WTC11 (cell line): ENCODE measurements around the gene MYCBP2. TPM values are rescaled to one million over a fixed set of nuclear protein-coding genes. Genes with fewer than 3 reads are reported as not detected.

Experiments used
- ATAC-seq: fragments of 200-7000 bp; cut with Tn5 transposase; 2 replicates; pipeline ENCODE4 v1.10.0; 2021; ENCODE audit warnings: mild to moderate bottlenecking, moderate library complexity
- CTCF ChIA-PET: fragments of 300-600 bp; sonication (Branson Sonifier 250); formaldehyde crosslinking; loops from one replicate; lab custom pipeline; 2021; ENCODE audit warnings: antibody characterized with exemption; lab: Charles Lee
- POLR2A ChIA-PET: fragments of 350-600 bp; sonication (Branson Sonifier 250); formaldehyde crosslinking; loops from one replicate; lab custom pipeline; 2021; ENCODE audit warnings: antibody characterized with exemption; lab: Charles Lee
- DNase-seq: peaks from one replicate; pipeline ENCODE4 v3.0.0; 2021; ENCODE audit warnings: low spot score
- H3K27ac Mint-ChIP-seq: 2 replicates; pipeline ENCODE4 v1.8.0; 2021; ENCODE audit warnings: mixed read lengths
- H3K27me3 Mint-ChIP-seq: 2 replicates; pipeline ENCODE4 v1.8.0; 2021; ENCODE audit warnings: low read depth, mild to moderate bottlenecking, moderate library complexity, mixed read lengths
- H3K36me3 Mint-ChIP-seq: 2 replicates; pipeline ENCODE4 v1.8.0; 2021; ENCODE audit warnings: mixed read lengths
- H3K4me1 Mint-ChIP-seq: 2 replicates; pipeline ENCODE4 v1.8.0; 2022; ENCODE audit warnings: mixed read lengths
- H3K4me3 Mint-ChIP-seq: 2 replicates; pipeline ENCODE4 v1.8.0; 2021; ENCODE audit warnings: mild to moderate bottlenecking, moderate library complexity, mixed read lengths
- H3K9me3 Mint-ChIP-seq: 2 replicates; pipeline ENCODE4 v1.8.0; 2021; ENCODE audit warnings: mixed read lengths
- CBFB ChIP-seq: sonication (generic); formaldehyde crosslinking; IDR thresholded peaks from 2 replicates; pipeline ENCODE4 v1.8.1; 2022; ENCODE audit warnings: mild to moderate bottlenecking, low read depth, missing genetic modification reagents
- ELF4 ChIP-seq: sonication (generic); formaldehyde crosslinking; IDR thresholded peaks from 2 replicates; pipeline ENCODE4 v1.8.1; 2022; ENCODE audit warnings: low read depth, mild to moderate bottlenecking, moderate library complexity, missing genetic modification reagents
- FOXJ3 ChIP-seq: sonication (generic); formaldehyde crosslinking; IDR thresholded peaks from 2 replicates; pipeline ENCODE4 v1.9.0; 2021; ENCODE audit warnings: missing genetic modification reagents, mild to moderate bottlenecking, borderline replicate concordance
- FOXK1 ChIP-seq: sonication (generic); formaldehyde crosslinking; IDR thresholded peaks from 2 replicates; pipeline ENCODE4 v1.8.0; 2022; ENCODE audit warnings: mild to moderate bottlenecking, moderate library complexity, missing genetic modification reagents
- NFATC4 ChIP-seq: fragments of 250-450 bp; sonication (Bioruptor Pico); IDR thresholded peaks from 2 replicates; pipeline ENCODE4 v1.9.0; 2021; ENCODE audit warnings: mild to moderate bottlenecking
- NR2C2 ChIP-seq: sonication (generic); formaldehyde crosslinking; IDR thresholded peaks from 2 replicates; pipeline ENCODE4 v1.8.0; 2022; ENCODE audit warnings: mild to moderate bottlenecking, missing genetic modification reagents
- RELA ChIP-seq: sonication (generic); formaldehyde crosslinking; IDR thresholded peaks from 2 replicates; pipeline ENCODE4 v1.8.1; 2022; ENCODE audit warnings: missing genetic modification reagents, mild to moderate bottlenecking, borderline replicate concordance
- SMAD4 ChIP-seq: sonication (generic); formaldehyde crosslinking; IDR thresholded peaks from 2 replicates; pipeline ENCODE4 v1.8.0; 2022; ENCODE audit warnings: mild to moderate bottlenecking, missing genetic modification reagents
- SP1 ChIP-seq: sonication (generic); formaldehyde crosslinking; conservative IDR thresholded peaks from 2 replicates; pipeline ENCODE4 v1.8.1; 2022; ENCODE audit warnings: missing genetic modification reagents
- TEAD4 ChIP-seq: sonication (generic); formaldehyde crosslinking; IDR thresholded peaks from 2 replicates; pipeline ENCODE4 v1.8.0; 2022; ENCODE audit warnings: mild to moderate bottlenecking, missing genetic modification reagents
- TP53 ChIP-seq: sonication (generic); formaldehyde crosslinking; IDR thresholded peaks from 2 replicates; pipeline ENCODE4 v1.8.1; 2023; ENCODE audit warnings: mild to moderate bottlenecking, missing genetic modification reagents
- ZNF219 ChIP-seq: sonication (generic); formaldehyde crosslinking; IDR thresholded peaks from 2 replicates; pipeline ENCODE4 v1.8.0; 2023; ENCODE audit warnings: missing genetic modification reagents, mild to moderate bottlenecking, borderline replicate concordance
- ZNF317 ChIP-seq: sonication (generic); formaldehyde crosslinking; IDR thresholded peaks from 2 replicates; pipeline ENCODE4 v1.8.1; 2023; ENCODE audit warnings: low read depth, mild to moderate bottlenecking, moderate library complexity, missing genetic modification reagents, borderline replicate concordance
- ZNF416 ChIP-seq: fragments of 250-450 bp; sonication (Bioruptor Pico); IDR thresholded peaks from 2 replicates; pipeline ENCODE4 v1.9.0; 2021; ENCODE audit warnings: mild to moderate bottlenecking, inconsistent platforms
- ZNF423 ChIP-seq: fragments of 250-450 bp; sonication (Bioruptor Pico); IDR thresholded peaks from 2 replicates; pipeline ENCODE4 v2.1.2; 2022; ENCODE audit warnings: mild to moderate bottlenecking, moderate library complexity
- total RNA-seq: library from RNA; stranded (reverse); gene quantifications from 3 replicates; pipeline ENCODE4 v1.2.3, GENCODE V29; 2021
- TF ChIP-seq, protein P1 (sequence below): sonication (generic); formaldehyde crosslinking; IDR thresholded peaks from 2 replicates; pipeline ENCODE4 v1.8.1; 2023; ENCODE audit warnings: mild to moderate bottlenecking, missing genetic modification reagents, borderline replicate concordance
- TF ChIP-seq, protein P2 (sequence below): sonication (generic); formaldehyde crosslinking; conservative IDR thresholded peaks from 2 replicates; pipeline ENCODE4 v1.8.1; 2022; ENCODE audit warnings: mild to moderate bottlenecking, missing genetic modification reagents
- TF ChIP-seq, protein P3 (sequence below): sonication (generic); formaldehyde crosslinking; IDR thresholded peaks from 2 replicates; pipeline ENCODE4 v1.8.1; 2023; ENCODE audit warnings: mild to moderate bottlenecking, missing genetic modification reagents, moderate library complexity
- TF ChIP-seq, protein P4 (sequence below): sonication (generic); formaldehyde crosslinking; conservative IDR thresholded peaks from 2 replicates; pipeline ENCODE4 v1.8.1; 2023; ENCODE audit warnings: mild to moderate bottlenecking, low read depth, missing genetic modification reagents, moderate library complexity
- TF ChIP-seq, protein P5 (sequence below): sonication (generic); formaldehyde crosslinking; IDR thresholded peaks from 2 replicates; pipeline ENCODE4 v1.8.0; 2023; ENCODE audit warnings: missing genetic modification reagents, mild to moderate bottlenecking, borderline replicate concordance
- TF ChIP-seq, protein P6 (sequence below): fragments of 200-600 bp; IDR thresholded peaks from 2 replicates; pipeline ENCODE4 v1.8.0; 2022; ENCODE audit warnings: antibody characterized with exemption

Gene MYCBP2
- total RNA-seq, 1 experiment from 2014 or later: 54.3 TPM

DNA sequence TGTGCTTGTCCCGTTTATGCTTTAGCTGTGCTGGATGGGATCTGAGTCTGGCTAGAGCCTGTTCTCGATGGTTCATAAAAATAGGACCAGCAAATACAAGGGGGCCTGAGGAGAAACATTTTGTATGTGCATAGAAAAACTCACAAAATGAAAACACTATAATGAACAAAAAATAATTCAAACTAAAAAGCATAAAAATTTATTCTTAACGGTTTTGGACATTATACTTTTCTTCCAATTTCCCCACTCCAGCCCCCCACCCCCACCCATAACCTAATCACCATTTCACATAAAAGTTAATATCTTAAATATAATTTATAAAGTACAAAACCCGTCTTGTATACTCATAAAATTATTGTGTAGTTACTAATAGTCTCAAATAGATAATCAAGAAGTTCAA, 93.7 kb downstream of the MYCBP2 start (continued):
- TF ChIP-seq, protein P1, sequence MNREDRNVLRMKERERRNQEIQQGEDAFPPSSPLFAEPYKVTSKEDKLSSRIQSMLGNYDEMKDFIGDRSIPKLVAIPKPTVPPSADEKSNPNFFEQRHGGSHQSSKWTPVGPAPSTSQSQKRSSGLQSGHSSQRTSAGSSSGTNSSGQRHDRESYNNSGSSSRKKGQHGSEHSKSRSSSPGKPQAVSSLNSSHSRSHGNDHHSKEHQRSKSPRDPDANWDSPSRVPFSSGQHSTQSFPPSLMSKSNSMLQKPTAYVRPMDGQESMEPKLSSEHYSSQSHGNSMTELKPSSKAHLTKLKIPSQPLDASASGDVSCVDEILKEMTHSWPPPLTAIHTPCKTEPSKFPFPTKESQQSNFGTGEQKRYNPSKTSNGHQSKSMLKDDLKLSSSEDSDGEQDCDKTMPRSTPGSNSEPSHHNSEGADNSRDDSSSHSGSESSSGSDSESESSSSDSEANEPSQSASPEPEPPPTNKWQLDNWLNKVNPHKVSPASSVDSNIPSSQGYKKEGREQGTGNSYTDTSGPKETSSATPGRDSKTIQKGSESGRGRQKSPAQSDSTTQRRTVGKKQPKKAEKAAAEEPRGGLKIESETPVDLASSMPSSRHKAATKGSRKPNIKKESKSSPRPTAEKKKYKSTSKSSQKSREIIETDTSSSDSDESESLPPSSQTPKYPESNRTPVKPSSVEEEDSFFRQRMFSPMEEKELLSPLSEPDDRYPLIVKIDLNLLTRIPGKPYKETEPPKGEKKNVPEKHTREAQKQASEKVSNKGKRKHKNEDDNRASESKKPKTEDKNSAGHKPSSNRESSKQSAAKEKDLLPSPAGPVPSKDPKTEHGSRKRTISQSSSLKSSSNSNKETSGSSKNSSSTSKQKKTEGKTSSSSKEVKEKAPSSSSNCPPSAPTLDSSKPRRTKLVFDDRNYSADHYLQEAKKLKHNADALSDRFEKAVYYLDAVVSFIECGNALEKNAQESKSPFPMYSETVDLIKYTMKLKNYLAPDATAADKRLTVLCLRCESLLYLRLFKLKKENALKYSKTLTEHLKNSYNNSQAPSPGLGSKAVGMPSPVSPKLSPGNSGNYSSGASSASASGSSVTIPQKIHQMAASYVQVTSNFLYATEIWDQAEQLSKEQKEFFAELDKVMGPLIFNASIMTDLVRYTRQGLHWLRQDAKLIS (CRISPR knock-in tag): no peak
- TF ChIP-seq NR2C2 (CRISPR knock-in tag): no peak
- TF ChIP-seq, protein P2, sequence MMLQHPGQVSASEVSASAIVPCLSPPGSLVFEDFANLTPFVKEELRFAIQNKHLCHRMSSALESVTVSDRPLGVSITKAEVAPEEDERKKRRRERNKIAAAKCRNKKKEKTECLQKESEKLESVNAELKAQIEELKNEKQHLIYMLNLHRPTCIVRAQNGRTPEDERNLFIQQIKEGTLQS: no peak
- TF ChIP-seq, all 79 proteins: peak for 0

DNA sequence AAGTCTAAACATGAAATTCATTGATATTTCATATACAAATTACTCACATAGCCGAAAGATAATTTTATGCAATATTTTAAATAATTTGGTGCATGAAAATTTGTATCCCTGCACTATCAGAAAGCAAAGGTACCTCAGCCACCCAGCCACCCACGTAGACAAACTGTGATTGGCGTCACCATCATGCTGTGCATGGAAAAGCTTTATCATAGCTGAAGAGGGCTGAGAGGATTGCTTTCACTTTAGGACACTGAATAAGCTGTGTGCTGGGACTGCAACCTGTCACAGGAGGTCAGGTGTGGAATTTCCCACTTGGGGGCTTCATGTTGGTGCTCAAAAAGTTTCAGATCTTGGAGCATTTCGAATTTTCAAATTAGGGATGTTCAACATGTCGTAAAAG, 96.3 kb downstream of the MYCBP2 start:
- Mint-ChIP-seq H3K4me3 (no peak overlapping the region), H3K27ac (peak overlapping the region; percentile 0; the same call in 1 of the 2 replicates), H3K4me1 (peaks cover 4% of the 10 kb centered on the region; the same call in 1 of the 2 replicates), H3K36me3 (no peaks in the 10 kb centered on the region), H3K27me3 (no peaks in the 10 kb centered on the region), H3K9me3 (no peaks in the 10 kb centered on the region)
- TF ChIP-seq RELA (CRISPR knock-in tag) (no peak), TEAD4 (CRISPR knock-in tag) (no peak), ZNF423 (no peak), TP53 (CRISPR knock-in tag) (no peak)
- TF ChIP-seq, protein P3, sequence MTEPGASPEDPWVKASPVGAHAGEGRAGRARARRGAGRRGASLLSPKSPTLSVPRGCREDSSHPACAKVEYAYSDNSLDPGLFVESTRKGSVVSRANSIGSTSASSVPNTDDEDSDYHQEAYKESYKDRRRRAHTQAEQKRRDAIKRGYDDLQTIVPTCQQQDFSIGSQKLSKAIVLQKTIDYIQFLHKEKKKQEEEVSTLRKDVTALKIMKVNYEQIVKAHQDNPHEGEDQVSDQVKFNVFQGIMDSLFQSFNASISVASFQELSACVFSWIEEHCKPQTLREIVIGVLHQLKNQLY (CRISPR knock-in tag): no peak
- TF ChIP-seq, protein P4, sequence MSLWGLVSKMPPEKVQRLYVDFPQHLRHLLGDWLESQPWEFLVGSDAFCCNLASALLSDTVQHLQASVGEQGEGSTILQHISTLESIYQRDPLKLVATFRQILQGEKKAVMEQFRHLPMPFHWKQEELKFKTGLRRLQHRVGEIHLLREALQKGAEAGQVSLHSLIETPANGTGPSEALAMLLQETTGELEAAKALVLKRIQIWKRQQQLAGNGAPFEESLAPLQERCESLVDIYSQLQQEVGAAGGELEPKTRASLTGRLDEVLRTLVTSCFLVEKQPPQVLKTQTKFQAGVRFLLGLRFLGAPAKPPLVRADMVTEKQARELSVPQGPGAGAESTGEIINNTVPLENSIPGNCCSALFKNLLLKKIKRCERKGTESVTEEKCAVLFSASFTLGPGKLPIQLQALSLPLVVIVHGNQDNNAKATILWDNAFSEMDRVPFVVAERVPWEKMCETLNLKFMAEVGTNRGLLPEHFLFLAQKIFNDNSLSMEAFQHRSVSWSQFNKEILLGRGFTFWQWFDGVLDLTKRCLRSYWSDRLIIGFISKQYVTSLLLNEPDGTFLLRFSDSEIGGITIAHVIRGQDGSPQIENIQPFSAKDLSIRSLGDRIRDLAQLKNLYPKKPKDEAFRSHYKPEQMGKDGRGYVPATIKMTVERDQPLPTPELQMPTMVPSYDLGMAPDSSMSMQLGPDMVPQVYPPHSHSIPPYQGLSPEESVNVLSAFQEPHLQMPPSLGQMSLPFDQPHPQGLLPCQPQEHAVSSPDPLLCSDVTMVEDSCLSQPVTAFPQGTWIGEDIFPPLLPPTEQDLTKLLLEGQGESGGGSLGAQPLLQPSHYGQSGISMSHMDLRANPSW (CRISPR knock-in tag): no peak
- ChIA-PET CTCF (no interaction called here), POLR2A (no interaction called here)
- ATAC-seq: no peak
- DNase-seq: no peak

DNA sequence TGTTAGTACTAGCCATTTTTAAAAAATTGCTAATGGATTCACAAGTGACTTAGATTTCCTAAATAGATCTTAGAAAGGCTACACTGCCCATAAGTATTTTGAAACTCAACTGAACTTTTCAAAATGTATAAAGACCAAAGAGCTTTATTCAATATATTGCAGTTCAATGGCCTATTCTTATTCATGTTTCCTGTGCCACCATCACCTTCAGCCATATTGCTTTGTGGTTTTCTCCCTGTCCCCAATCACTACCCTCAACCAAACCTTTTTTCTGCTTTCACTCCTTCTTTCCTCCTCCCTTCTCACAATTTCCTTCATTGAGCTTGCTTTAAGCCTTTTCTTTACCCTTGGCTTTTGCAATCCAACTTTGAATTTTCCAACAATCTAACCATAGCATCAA, 100.9 kb downstream of the MYCBP2 start:
- DNase-seq (no peak), ATAC-seq (no peak)
- Mint-ChIP-seq H3K4me3 (no peak overlapping the region), H3K36me3 (no peaks in the 10 kb centered on the region), H3K27ac (peak overlapping the region; percentile 19; the same call in 1 of the 2 replicates), H3K9me3 (no peaks in the 10 kb centered on the region), H3K27me3 (no peaks in the 10 kb centered on the region), H3K4me1 (peaks cover 4% of the 10 kb centered on the region; the same call in 1 of the 2 replicates)
- POLR2A ChIA-PET: no interaction called here
- CTCF ChIA-PET: no interaction called here
- no peak for TF ChIP-seq RELA (CRISPR knock-in tag)
- TF ChIP-seq SMAD4 (CRISPR knock-in tag): no peak
- TF ChIP-seq FOXK1 (CRISPR knock-in tag): no peak
- no peak for TF ChIP-seq FOXJ3 (CRISPR knock-in tag)
- TF ChIP-seq SP1 (CRISPR knock-in tag): no peak
- TF ChIP-seq NFATC4 (CRISPR knock-in tag): no peak
- TF ChIP-seq, protein P5, sequence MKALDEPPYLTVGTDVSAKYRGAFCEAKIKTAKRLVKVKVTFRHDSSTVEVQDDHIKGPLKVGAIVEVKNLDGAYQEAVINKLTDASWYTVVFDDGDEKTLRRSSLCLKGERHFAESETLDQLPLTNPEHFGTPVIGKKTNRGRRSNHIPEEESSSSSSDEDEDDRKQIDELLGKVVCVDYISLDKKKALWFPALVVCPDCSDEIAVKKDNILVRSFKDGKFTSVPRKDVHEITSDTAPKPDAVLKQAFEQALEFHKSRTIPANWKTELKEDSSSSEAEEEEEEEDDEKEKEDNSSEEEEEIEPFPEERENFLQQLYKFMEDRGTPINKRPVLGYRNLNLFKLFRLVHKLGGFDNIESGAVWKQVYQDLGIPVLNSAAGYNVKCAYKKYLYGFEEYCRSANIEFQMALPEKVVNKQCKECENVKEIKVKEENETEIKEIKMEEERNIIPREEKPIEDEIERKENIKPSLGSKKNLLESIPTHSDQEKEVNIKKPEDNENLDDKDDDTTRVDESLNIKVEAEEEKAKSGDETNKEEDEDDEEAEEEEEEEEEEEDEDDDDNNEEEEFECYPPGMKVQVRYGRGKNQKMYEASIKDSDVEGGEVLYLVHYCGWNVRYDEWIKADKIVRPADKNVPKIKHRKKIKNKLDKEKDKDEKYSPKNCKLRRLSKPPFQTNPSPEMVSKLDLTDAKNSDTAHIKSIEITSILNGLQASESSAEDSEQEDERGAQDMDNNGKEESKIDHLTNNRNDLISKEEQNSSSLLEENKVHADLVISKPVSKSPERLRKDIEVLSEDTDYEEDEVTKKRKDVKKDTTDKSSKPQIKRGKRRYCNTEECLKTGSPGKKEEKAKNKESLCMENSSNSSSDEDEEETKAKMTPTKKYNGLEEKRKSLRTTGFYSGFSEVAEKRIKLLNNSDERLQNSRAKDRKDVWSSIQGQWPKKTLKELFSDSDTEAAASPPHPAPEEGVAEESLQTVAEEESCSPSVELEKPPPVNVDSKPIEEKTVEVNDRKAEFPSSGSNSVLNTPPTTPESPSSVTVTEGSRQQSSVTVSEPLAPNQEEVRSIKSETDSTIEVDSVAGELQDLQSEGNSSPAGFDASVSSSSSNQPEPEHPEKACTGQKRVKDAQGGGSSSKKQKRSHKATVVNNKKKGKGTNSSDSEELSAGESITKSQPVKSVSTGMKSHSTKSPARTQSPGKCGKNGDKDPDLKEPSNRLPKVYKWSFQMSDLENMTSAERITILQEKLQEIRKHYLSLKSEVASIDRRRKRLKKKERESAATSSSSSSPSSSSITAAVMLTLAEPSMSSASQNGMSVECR: no peak
- no peak for TF ChIP-seq ZNF317 (CRISPR knock-in tag)
- TF ChIP-seq CBFB: no peak
- TF ChIP-seq ELF4 (CRISPR knock-in tag): no peak
- TF ChIP-seq ZNF219 (CRISPR knock-in tag): no peak
- TF ChIP-seq ZNF416 (CRISPR knock-in tag): no peak
- TF ChIP-seq, protein P6, sequence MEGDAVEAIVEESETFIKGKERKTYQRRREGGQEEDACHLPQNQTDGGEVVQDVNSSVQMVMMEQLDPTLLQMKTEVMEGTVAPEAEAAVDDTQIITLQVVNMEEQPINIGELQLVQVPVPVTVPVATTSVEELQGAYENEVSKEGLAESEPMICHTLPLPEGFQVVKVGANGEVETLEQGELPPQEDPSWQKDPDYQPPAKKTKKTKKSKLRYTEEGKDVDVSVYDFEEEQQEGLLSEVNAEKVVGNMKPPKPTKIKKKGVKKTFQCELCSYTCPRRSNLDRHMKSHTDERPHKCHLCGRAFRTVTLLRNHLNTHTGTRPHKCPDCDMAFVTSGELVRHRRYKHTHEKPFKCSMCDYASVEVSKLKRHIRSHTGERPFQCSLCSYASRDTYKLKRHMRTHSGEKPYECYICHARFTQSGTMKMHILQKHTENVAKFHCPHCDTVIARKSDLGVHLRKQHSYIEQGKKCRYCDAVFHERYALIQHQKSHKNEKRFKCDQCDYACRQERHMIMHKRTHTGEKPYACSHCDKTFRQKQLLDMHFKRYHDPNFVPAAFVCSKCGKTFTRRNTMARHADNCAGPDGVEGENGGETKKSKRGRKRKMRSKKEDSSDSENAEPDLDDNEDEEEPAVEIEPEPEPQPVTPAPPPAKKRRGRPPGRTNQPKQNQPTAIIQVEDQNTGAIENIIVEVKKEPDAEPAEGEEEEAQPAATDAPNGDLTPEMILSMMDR: no peak
